COLO829 (cell line): Measurements from ENCODE around the gene NPTXR.
A peak's percentile ranks its signal among the peaks of the same experiment; 100 is the strongest.
"Not testable (repeated sequence)": the region's sequence is repeated elsewhere in the genome, so short reads cannot be mapped to it uniquely, and the experiment has no call there.

ENCODE experiments used
- DNase-seq: peaks from one replicate; pipeline ENCODE4 v3.0.0; 2012; ENCODE audit warnings: low spot score

NPTXR gene

GRCh38 chr22:38830026-38830844 is 13.6 kb downstream of the NPTXR start:
- DNase-seq = no peak

DNA sequence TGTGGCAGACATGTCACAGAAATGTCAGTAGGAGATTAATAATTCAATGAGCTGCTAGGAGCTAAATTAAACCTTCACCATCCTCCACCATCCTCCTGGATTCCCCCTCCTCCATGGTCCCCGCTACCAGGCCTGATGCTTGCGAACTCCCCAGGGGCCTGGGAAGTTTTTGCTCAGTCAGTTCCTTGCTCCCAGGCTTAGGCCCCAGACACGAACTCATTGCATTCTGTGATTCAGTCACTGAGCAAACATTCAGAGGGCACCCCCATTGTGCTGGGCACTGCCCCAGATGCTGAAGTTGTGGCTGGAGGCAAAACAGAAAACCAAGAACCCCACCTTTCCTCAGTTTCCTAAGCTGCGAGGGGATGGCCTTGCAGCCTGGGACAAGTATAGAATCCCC is 14.3 kb downstream of the NPTXR start:
- no peak for DNase-seq

DNA sequence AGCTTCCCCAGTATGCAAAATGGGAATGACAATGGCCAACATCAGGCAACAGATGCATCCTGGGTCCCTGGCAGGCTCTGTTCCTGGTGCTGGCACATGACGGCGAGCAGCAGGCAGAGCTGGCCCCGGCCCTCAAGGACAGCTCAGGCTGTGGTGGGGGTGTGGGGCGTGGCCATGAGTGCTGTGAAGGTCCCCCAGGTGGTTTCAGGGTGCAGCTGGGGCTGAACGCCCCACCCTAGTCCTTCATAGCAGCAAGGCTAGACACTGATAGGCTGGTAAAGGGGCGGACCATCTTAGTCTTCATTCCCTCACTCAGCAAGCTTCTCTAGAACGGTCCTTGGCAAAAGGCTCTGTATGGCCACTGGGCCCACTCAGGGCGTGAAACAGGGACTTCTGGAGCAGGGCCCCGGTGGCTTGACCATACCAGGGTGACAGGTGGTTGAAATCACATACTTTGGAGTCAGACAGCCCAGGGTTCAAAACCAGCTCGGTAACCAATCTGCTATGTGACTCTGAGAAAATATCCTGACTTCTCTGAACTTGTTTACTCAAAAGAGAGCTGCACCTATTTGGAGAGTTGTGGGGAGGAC is 15.1 kb downstream of the NPTXR start:
- DNase-seq = no peak

GRCh38 chr22:38828191-38828590 is 15.6 kb downstream of the NPTXR start:
- DNase-seq = no peak

GRCh38 chr22:38827510-38827909 is 16.3 kb downstream of the NPTXR start:
- no peak for DNase-seq

DNA sequence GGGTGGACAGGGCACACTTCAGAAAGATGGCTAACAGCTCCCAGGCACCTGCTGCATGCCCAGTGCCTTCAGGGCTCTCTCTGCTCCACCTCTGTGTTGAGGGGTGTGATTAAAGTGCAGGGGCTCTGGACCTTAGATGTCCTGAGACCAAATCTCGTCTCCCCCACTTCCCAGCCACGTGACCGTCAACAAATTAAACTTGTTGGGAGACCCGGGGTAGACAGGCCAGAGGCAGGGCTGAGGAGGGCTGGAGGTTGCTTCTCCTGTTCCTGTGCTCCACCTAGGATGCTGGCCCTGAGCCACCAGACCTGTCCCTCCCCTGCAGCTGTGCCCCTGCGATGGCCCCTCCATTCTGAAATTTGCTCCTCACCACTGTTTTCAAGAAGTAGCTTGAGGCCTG is 17.0 kb downstream of the NPTXR start:
- DNase-seq = no peak

GRCh38 chr22:38826386-38826785 is 17.4 kb downstream of the NPTXR start:
- DNase-seq = no peak

DNA sequence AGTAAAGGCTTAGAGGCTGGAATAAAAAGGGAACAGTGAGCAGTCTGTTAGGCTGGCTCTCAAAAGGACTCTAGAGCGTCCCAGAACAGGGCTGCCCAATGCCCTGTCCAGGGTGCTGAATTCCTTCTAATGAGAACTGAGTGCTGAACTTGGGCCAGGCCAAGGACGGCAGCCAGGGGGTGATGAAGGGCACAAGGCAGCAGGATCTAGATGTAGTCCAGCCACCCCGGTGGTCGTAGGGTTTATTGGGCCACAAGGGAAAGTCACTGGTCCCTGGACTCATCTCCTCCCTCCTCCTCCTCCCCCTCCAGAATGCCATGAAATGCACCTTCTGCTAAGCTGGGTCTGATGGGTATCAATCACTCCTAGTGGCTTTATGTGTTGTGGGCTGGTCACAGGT is 19.2 kb downstream of the NPTXR start:
- peak; percentile 84 for DNase-seq

DNA sequence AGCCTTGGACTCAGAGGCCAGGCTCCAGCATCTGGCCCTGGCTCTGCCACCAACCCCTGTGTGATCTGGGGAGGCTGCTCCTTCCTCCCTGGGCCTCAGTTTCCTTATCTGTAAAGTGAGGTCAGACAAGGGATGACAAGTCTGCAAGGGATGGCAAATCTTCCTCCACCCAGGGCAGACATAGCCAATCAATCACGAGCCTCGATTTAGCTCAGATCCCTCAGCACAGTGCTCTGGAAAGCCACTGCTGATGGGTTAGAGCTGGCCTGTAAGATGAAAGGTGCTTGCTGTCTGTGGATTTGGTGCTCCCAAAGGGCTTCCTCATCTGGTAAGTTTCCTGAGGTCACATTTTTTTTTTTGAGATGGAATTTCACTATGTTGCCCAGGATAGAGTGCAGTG is 20.2 kb downstream of the NPTXR start:
- no peak for DNase-seq

- DNase-seq = no peak
Observed at GRCh38 chr22:38823076-38823475, 20.8 kb downstream of the NPTXR start.

DNA sequence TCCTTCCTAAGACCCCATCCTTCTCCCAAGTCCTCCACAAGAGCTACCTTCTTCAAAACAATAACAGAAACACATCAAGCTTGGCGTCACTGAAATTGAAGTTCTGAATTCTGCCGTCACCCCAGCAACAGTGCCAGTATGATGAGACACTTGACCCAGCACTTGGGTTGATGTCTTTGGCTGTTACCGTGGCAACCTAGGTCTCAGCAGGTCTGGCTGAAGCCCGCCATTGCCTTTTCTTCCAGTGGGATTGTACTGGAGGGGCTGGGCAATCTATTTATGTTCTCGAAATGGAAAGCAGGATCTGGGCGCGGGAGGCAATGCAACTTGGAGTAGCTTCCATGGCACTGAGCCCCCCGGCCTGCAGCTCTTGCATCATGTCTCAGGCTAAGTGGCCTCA is 23.8 kb downstream of the NPTXR start:
- DNase-seq = no peak

DNA sequence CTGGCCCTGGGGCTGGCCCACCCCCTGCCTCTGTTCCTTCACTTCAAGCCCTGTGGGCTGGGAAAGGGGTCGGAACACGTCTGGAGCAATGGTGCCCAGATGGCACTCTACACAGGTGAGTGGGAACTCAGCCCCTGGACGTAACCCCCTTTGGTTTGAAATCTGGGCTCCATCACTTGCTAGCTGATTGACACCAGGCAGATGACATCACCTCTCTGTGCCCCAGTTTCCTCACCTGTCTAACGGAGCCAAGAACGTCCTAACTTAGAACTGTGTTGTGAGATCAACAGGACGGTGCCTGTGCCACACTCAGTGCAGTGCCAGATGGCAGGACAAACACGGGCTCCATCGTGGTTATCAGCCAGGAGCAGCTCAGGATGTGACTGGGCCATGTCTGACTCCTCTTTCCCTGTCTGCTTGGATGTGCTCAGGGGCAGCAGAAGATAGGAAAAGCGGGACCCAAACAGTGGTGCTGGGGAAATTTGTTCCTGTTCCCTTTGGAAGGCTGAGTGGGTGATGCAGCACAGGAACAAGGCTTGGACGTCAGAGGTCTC is 24.4 kb downstream of the NPTXR start:
- no peak for DNase-seq

DNA sequence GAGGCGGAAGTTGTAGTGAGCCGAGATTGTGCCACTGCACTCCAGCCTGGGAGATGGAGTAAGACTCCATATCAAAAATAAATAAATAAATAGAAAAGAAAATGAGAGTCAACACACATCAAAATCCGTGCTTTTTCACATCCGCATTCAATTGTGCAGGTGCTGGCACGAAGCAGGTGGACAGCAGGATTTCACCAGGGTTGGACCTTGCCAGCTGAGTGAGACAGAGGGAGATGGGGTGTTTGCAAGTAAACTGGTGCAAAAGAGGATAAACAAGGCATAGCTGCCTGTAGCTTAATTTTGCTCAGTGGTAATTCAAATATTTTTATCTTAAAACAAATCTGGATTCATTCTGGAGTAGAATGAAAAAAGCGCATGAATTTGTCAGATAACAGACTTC is 26.6 kb downstream of the NPTXR start:
- no peak for DNase-seq

DNA sequence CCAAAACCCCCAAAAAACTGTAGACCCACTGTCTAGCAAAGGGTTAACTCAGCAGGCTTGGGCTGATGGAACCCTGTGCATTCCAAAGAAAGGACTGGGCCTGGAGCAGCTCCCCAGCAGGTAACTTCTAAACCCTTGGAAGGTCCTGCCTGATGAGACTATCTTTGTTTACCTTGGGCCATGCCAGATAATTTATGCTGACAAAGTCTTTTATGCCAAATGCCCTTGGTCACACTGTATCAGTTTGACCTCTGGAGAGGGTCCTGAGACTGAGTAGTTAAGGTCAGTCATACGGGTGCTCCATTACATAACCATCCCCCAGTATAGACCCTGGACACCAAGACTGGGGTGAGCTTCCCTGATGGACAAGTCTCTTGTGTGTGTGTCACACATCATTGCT is 28.0 kb downstream of the NPTXR start:
- DNase-seq = no peak

GRCh38 chr22:38811241-38811640 is 32.6 kb downstream of the NPTXR start:
- DNase-seq = no peak

DNA sequence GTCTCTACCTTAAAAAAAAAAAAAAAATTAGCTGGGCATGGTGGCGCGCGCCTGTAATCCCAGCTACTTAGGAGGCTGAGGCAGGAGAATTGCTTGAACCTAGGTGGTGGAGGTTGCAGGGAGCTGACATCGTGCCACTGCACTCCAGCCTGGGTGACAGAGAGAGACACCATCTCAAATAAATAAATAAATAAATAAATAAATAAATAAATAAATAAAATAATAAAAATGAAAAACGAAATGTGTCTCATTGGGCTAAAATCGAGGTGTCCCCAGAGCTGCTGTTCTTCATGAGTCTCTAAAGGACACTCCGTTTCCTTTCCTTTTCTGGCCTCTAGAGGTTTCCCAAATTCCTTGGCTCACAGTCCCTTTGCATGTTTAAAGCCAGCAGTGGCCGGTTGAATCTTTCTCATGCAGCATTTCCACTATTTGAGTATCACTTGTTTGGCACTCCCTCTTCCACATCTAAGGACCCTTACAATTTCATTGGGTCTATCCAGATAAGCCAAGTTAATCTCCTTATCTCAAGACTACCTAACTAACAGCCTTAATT is 38.7 kb downstream of the NPTXR start:
- not testable (repeated sequence) for DNase-seq

DNA sequence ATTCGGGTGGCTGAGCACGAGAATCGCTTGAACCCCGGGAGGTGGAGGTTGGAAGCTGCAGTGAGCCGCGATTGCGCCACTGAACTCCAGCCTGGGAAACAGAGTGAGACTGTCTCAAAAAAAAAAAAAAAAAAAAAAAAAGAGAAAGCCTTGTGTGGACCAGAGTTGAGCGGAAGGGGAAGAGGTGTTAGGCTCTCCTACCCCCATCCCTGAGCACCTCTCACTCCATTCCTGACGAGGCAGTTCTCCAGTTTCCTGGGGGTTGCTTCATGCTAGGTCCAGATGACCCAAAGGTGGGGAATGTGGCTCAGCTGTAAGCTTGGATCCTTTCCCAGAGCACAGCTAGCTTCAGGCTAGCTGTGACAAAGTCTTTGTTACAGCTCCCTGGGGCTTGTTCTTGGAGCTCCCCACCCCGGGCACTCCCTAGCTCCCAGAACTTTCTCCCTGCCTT is 41.1 kb downstream of the NPTXR start:
- peak; percentile 75 for DNase-seq

GRCh38 chr22:38799265-38800002 is 44.4 kb downstream of the NPTXR start:
- no peak for DNase-seq

DNA sequence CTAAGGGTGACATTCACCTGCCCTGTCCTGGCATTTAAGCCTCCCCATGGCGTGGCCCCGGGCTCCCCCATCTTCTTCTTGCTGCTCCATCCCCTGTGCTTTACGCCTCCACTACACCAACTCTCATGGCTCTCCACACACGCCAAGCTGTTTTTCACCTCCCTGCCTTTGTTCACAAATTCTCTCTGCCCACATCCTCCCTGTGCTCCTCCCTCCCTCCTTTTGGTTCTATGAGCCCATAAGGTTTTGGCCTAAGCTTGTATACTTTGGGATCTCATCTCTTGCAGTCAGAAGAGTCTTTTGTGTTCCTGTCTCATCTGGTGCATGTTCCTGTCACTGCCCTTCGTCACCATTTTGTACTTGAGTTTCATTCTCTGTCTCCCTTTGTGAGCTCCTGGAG is 45.3 kb downstream of the NPTXR start:
- DNase-seq = no peak

- no peak for DNase-seq
Observed at GRCh38 chr22:38796262-38796957, 47.4 kb downstream of the NPTXR start.

DNA sequence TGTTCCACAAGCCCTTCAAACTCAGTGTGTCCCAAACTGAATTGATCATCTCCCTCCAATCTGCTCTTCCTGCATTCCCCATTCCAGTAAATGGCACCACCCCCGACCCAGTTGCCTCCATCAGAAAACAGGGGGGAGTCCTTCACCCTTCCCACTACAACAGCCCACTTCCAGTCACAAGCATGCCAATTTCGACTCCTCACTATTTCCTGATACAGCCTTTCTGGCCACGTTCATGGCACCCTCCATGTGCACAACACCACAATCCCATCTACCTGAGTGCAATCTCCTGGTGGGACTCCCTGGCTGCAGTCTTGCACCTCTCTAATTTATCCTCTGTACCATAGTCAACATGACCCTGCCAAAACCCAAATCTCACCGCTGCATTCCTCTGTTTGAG is 48.3 kb downstream of the NPTXR start:
- DNase-seq = no peak
